HCT116 (cell line): ENCODE results near the gene CTTNBP2NL. TPM values are rescaled to one million over a fixed set of nuclear protein-coding genes. Genes with fewer than 3 reads are reported as not detected.
A peak's percentile ranks its signal among the peaks of the same experiment; 100 is the strongest.

Source experiments
- ATAC-seq: fragments of 200-7000 bp; cut with Tn5 transposase; 2 replicates; pipeline ENCODE4 v1.9.1; 2020; ENCODE audit warnings: mild to moderate bottlenecking, moderate library complexity
- BruUV-seq: library from RNA; stranded (reverse); fragments of 400-500 nt; replicated peaks from 2 replicates; lab custom pipeline; 2021; lab: Mats Ljungman, UMichigan
- CTCF ChIA-PET: fragments of 300-600 bp; sonication (Branson Sonifier 250); formaldehyde crosslinking; loops from one replicate; lab custom pipeline; 2021; ENCODE audit warnings: antibody characterized with exemption; lab: Charles Lee
- POLR2A ChIA-PET: fragments of 300-600, 350-600 bp; sonication (Branson Sonifier 250); formaldehyde crosslinking; loops from one replicate; lab custom pipeline; 2021; ENCODE audit warnings: antibody characterized with exemption; lab: Charles Lee
- RAD21 ChIA-PET, 2 experiments: fragments of 300-600 bp; sonication (Branson Sonifier 250); formaldehyde crosslinking; loops; one replicate each; lab custom pipeline; 2023; ENCODE audit warnings: low total read pairs in 2 of 2; ENCODE audit not compliant: uncharacterized antibody in 2 of 2, unreplicated experiment in 2 of 2, low non-redundant PET in 1 of 2; lab: Charles Lee
- DNase-seq: peaks from one replicate; pipeline ENCODE4 v3.0.0-alpha.2; 2010; ENCODE audit warnings: low read depth, low spot score
- H2AFZ ChIP-seq: fragments of 200-600 bp; shearing (Covaris generic), sonication (generic); 2 replicates; pipeline ENCODE4 v1.6.1; 2017; ENCODE audit warnings: low read depth, mixed run types, mixed read lengths, antibody characterized with exemption, low read length; ENCODE audit not compliant: poor library complexity, severe bottlenecking
- H3K27ac ChIP-seq: 2 replicates; pipeline ENCODE4 v1.5.1; 2012; ENCODE audit warnings: low read depth, low read length
- H3K27me3 ChIP-seq: fragments of 200-600 bp; sonication (generic); 2 replicates; pipeline ENCODE4 v1.6.1; 2016; ENCODE audit warnings: mixed run types, low read length, mixed read lengths; ENCODE audit not compliant: insufficient read depth
- H3K36me3 ChIP-seq, 2 experiments: fragments of 200-500 bp in 1 of 2; fragments of 200-600 bp in 1 of 2; sonication (Bioruptor generic) in 1 of 2; sonication (generic) in 1 of 2; 2 replicates each; pipeline versions ENCODE4 v1.5.1 to v1.6.1; 2014 to 2016; ENCODE audit warnings: low read length in 2 of 2, inconsistent platforms in 1 of 2, mixed read lengths in 1 of 2, mixed run types in 1 of 2; ENCODE audit not compliant: insufficient read depth in 2 of 2, control insufficient read depth in 1 of 2
- H3K4me1 ChIP-seq, 2 experiments: fragments of 200-600 bp in 1 of 2; sonication (generic) in 1 of 2; 2 replicates each; pipeline versions ENCODE4 v1.5.1 to v1.6.1; 2012 to 2017; ENCODE audit warnings: low read length in 2 of 2, inconsistent platforms in 1 of 2, mild to moderate bottlenecking in 1 of 2, mixed read lengths in 1 of 2, mixed run types in 1 of 2, moderate library complexity in 1 of 2; ENCODE audit not compliant: insufficient read depth in 2 of 2, control insufficient read depth in 1 of 2
- H3K4me2 ChIP-seq: fragments of 200-600 bp; sonication (generic); 2 replicates; pipeline ENCODE4 v1.6.1; 2017; ENCODE audit warnings: mixed run types, low read length, mixed read lengths
- H3K4me3 ChIP-seq, 2 experiments: fragments of 200-600 bp in 1 of 2; sonication (generic) in 1 of 2; replicated peaks in 1 of 2; 2 replicates each; pipeline ENCODE4 v1.5.1; 2011 to 2016; ENCODE audit warnings: low read length in 2 of 2, control low read depth in 1 of 2, low read depth in 1 of 2, mild to moderate bottlenecking in 1 of 2, mixed read lengths in 1 of 2, mixed run types in 1 of 2
- H3K79me2 ChIP-seq: fragments of 200-600 bp; sonication (generic); 2 replicates; pipeline ENCODE4 v1.6.1; 2017; ENCODE audit warnings: mild to moderate bottlenecking, mixed run types, low read length, moderate library complexity, mixed read lengths; ENCODE audit not compliant: insufficient read depth
- H3K9ac ChIP-seq: fragments of 200-600 bp; sonication (generic); 2 replicates; pipeline ENCODE4 v1.6.1; 2016; ENCODE audit warnings: low read length, mixed read lengths
- H3K9me2 ChIP-seq: fragments of 200-600 bp; sonication (generic), shearing (Covaris generic); 2 replicates; pipeline ENCODE4 v1.6.1; 2017; ENCODE audit warnings: mixed run types, mild to moderate bottlenecking, moderate library complexity; ENCODE audit not compliant: insufficient read depth
- H3K9me3 ChIP-seq, 2 experiments: fragments of 200-500 bp in 1 of 2; fragments of 200-600 bp in 1 of 2; sonication (Bioruptor generic) in 1 of 2; sonication (generic) in 1 of 2; 2 replicates each; pipeline ENCODE4 v1.6.1; 2014 to 2017; ENCODE audit warnings: low read length in 2 of 2, mixed read lengths in 2 of 2, inconsistent platforms in 1 of 2, low read depth in 1 of 2, mild to moderate bottlenecking in 1 of 2, mixed run types in 1 of 2, moderate library complexity in 1 of 2; ENCODE audit not compliant: control insufficient read depth in 1 of 2, insufficient read depth in 1 of 2
- H4K20me1 ChIP-seq: fragments of 200-600 bp; sonication (generic), shearing (Covaris generic); 2 replicates; pipeline ENCODE4 v1.6.1; 2017; ENCODE audit warnings: mixed run types, mild to moderate bottlenecking, moderate library complexity; ENCODE audit not compliant: insufficient read depth
- ATF3 ChIP-seq: IDR thresholded peaks from 2 replicates; pipeline ENCODE4 v1.6.1; 2012
- CBX3 ChIP-seq: IDR thresholded peaks from 2 replicates; pipeline ENCODE4 v1.6.1; 2012; ENCODE audit warnings: low read depth
- CEBPB ChIP-seq: IDR thresholded peaks from 2 replicates; pipeline ENCODE4 v1.6.1; 2012; ENCODE audit warnings: low read depth
- CTCF ChIP-seq, 3 experiments: fragments of 200-600 bp in 1 of 3; sonication (generic) in 1 of 3; IDR thresholded peaks in 2 of 3; conservative IDR thresholded peaks in 1 of 3; 2 replicates each; pipeline ENCODE4 v1.5.1; 2012 to 2017; ENCODE audit warnings: low read depth in 2 of 3, low read length in 2 of 3, antibody characterized with exemption in 1 of 3, borderline replicate concordance in 1 of 3, control low read depth in 1 of 3, mild to moderate bottlenecking in 1 of 3, mixed read lengths in 1 of 3, mixed run types in 1 of 3, moderate library complexity in 1 of 3; ENCODE audit not compliant: insufficient read depth in 1 of 3
- EGR1 ChIP-seq: IDR thresholded peaks from 2 replicates; pipeline ENCODE4 v1.6.1; 2012; ENCODE audit warnings: low read depth
- ELF1 ChIP-seq: IDR thresholded peaks from 2 replicates; pipeline ENCODE4 v1.6.1; 2012; ENCODE audit warnings: low read depth, borderline replicate concordance
- EZH2 ChIP-seq: fragments of 200-600 bp; sonication (generic); IDR thresholded peaks from 2 replicates; pipeline ENCODE4 v1.6.1; 2017; ENCODE audit warnings: antibody characterized with exemption, mixed run types
- EZH2phosphoT487 ChIP-seq: fragments of 200-600 bp; IDR thresholded peaks from 2 replicates; pipeline ENCODE4 v1.6.1; 2018; ENCODE audit warnings: antibody characterized with exemption, borderline replicate concordance
- FOSL1 ChIP-seq: IDR thresholded peaks from 2 replicates; pipeline ENCODE4 v1.6.1; 2012; ENCODE audit warnings: low read depth
- JUND ChIP-seq: IDR thresholded peaks from 2 replicates; pipeline ENCODE4 v1.6.1; 2012
- MAX ChIP-seq: IDR thresholded peaks from 2 replicates; pipeline ENCODE4 v1.6.1; 2012
- POLR2A ChIP-seq: IDR thresholded peaks from 2 replicates; pipeline ENCODE4 v1.7.0; 2011; ENCODE audit warnings: borderline replicate concordance; ENCODE audit not compliant: insufficient read depth, insufficient read length; ENCODE audit errors: extremely low read depth
- POLR2AphosphoS5 ChIP-seq: IDR thresholded peaks from 2 replicates; pipeline ENCODE4 v1.6.1; 2011; ENCODE audit warnings: mild to moderate bottlenecking, low read depth, low read length, moderate library complexity
- SIN3A ChIP-seq: IDR thresholded peaks from 2 replicates; pipeline ENCODE4 v1.6.1; 2012; ENCODE audit warnings: low read depth
- SP1 ChIP-seq: IDR thresholded peaks from 2 replicates; pipeline ENCODE4 v1.6.1; 2012; ENCODE audit warnings: low read depth
- TCF7L2 ChIP-seq: IDR thresholded peaks from 2 replicates; pipeline ENCODE4 v1.7.0; 2011; ENCODE audit warnings: borderline replicate concordance, inconsistent platforms; ENCODE audit not compliant: insufficient read depth, insufficient read length; ENCODE audit errors: extremely low read depth
- YY1 ChIP-seq: IDR thresholded peaks from 2 replicates; pipeline ENCODE4 v1.6.1; 2011; ENCODE audit warnings: low read length, low read depth, moderate library complexity, mild to moderate bottlenecking; ENCODE audit not compliant: insufficient replicate concordance; ENCODE audit errors: extremely low read depth
- ZBTB33 ChIP-seq: IDR thresholded peaks from 2 replicates; pipeline ENCODE4 v1.6.1; 2011; ENCODE audit warnings: mild to moderate bottlenecking, low read length, moderate library complexity; ENCODE audit not compliant: insufficient replicate concordance; ENCODE audit errors: extremely low read depth
- ZFX ChIP-seq: fragments of 450-650 bp; IDR thresholded peaks from 2 replicates; pipeline ENCODE4 v1.6.1; 2017
- ZNF274 ChIP-seq: fragments of 200-500 bp; sonication (Bioruptor generic); IDR thresholded peaks from 2 replicates; pipeline ENCODE4 v1.6.1; 2014; ENCODE audit warnings: mild to moderate bottlenecking, low read depth, low read length, inconsistent platforms
- intact Hi-C: fragments of 100-400 bp; cut with micrococcal nuclease; formaldehyde crosslinking; loops from 2 replicates; pipeline ENCODE4 v1.10.0; 2022
- total RNA-seq: library from RNA; stranded (reverse); gene quantifications from one replicate; pipeline ENCODE4 v1.2.1, GENCODE V29; 2021; ENCODE audit not compliant: unreplicated experiment

CTTNBP2NL gene
- total RNA-seq, 1 experiment from 2014 or later = 18.0 TPM

- no peak for DNase-seq
- RAD21 ChIA-PET = no interaction called here
- Histone ChIP-seq H3K27ac (no peak overlapping the region), H3K4me3 (no peak overlapping the region), H3K9ac (no peak overlapping the region), H3K36me3 (peaks cover 4 to 11% of the 10 kb centered on the region in 2 experiments; a peak in 2 of 4 replicates), H3K9me3 (no peaks in the 10 kb centered on the region), H3K79me2 (no peaks in the 10 kb centered on the region), H4K20me1 (no peaks in the 10 kb centered on the region), H3K4me1 (no peaks in the 10 kb centered on the region), H3K4me2 (no peak overlapping the region), H2AFZ (no peak overlapping the region), H3K27me3 (no peaks in the 10 kb centered on the region), H3K9me2 (no peaks in the 10 kb centered on the region)
- intact Hi-C loops = no loop called here
- CTCF ChIA-PET = interaction anchor here (1.0 kb wide), 1 partner anchor 27 kb away, joined by 3 read pairs; no protein-coding TSS in a partner anchor
- BruUV-seq = TSS peak; percentile 14
- POLR2A ChIA-PET = no interaction called here
- TF ChIP-seq MAX (no peak), EGR1 (no peak), JUND (no peak), SP1 (no peak), ATF3 (no peak), POLR2A (no peak), EZH2phosphoT487 (no peak), ZFX (no peak), CTCF (IDR thresholded peaks at IDR 0.05 in 2 of 3, conservative IDR thresholded peaks at IDR 0.05 in 1 of 3; ENCODE audit: borderline replicate concordance in 1 of 3, insufficient read depth in 1 of 3, low read depth in 2 of 3, low read length in 2 of 3) (no peak), ZNF274 (no peak), POLR2AphosphoS5 (no peak), ELF1 (no peak), TCF7L2 (no peak), ZBTB33 (no peak), SIN3A (no peak), YY1 (no peak), EZH2 (no peak), FOSL1 (no peak), CBX3 (no peak), CEBPB (no peak)
- no peak for ATAC-seq
Measured at GRCh38 chr1:112418099-112418892, 22.3 kb downstream of the CTTNBP2NL start.
